ENCODE data around the gene ZNF487. TPM values are rescaled to one million over a fixed set of nuclear protein-coding genes. Genes with fewer than 3 reads are reported as not detected.

Gene ZNF487
- total and polyA plus RNA-seq, 2 experiments from 2014 or later = 2.9 to 4.6 TPM

DNA sequence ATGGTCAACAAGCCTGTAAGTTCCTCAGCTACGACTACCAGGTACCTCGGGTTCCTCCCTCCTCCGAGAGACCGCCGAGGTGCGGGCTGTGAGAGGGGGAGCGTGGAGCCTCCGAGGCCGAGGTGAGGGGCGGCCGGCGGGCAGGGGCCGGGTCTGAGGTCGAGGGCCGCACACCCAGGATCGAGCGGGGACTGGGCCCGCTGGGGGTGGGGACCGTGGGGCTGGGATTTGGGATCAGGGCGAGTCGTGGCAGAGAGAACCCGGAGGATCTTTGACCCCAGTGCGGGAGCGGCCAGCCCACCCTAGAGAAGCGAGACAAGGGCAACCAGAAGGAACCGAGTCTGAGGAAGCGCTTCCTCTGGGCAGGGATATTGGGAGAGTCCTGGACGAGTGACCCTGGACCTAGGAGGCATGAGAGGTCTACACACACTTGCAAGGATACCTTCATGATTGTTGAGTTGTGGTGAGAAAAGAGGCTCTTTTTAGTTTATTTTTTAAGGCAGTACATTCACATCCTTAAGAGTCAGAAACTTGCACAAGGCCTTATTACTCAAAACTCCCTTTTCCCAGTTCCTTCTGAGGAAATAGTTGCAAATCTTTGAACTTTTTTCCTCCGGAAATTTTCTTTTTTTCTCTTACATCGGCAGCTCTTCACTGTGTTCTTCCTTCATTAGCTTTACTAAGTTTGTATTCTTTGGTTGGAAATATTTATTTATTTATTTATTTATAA, 395 bp downstream of the ZNF487 start:
- Histone ChIP-seq H3F3A (replicated peaks; ENCODE audit: low read depth) (0 out of 2 replicates have a peak, but pooled peaks cover 4% of the 10 kb centered on the region), H3K4me2 (peak overlapping the region; percentile 99), H2AFZ (peak overlapping the region; percentile 97), H3K36me3 (ENCODE audit: insufficient read depth) (no peaks in the 10 kb centered on the region), H3K27ac (ENCODE audit: low read depth) (peak overlapping the region; percentile 95), H3K79me2 (replicated peaks; ENCODE audit: insufficient read depth) (no peaks in the 10 kb centered on the region), H3K4me1 (ENCODE audit: insufficient read depth) (peaks cover 3% of the 10 kb centered on the region; the same call in 1 of the 2 replicates), H4K20me1 (replicated peaks; ENCODE audit: insufficient read depth) (no peaks in the 10 kb centered on the region), H3K4me3 (peak overlapping the region; percentile 92), H3K9me2 (ENCODE audit: insufficient read depth) (no peaks in the 10 kb centered on the region), H3K27me3 (ENCODE audit: insufficient read depth) (peaks cover 3% of the 10 kb centered on the region; the same call in 1 of the 2 replicates)
- DNase-seq (ENCODE audit: low spot score) = no peak
- Mint-ChIP-seq H3K4me1 (peaks cover 2% of the 10 kb centered on the region; the same call in 1 of the 3 replicates), H3K9me3 (no peaks in the 10 kb centered on the region; the same call in 1 of the 3 replicates), H3K27me3 (ENCODE audit: insufficient read depth, low read depth, poor library complexity) (peaks cover 11% of the 10 kb centered on the region), H3K27ac (no peak overlapping the region; the same call in 1 of the 2 replicates), H3K4me3 (peak overlapping the region; percentile 95), H3K36me3 (ENCODE audit: low read depth) (peaks cover 7% of the 10 kb centered on the region; the same call in 2 of the 3 replicates)
- no peak for TF ChIP-seq ETS1 (IDR thresholded peaks at IDR 0.05)
- peak; percentile 90 for ATAC-seq

DNA sequence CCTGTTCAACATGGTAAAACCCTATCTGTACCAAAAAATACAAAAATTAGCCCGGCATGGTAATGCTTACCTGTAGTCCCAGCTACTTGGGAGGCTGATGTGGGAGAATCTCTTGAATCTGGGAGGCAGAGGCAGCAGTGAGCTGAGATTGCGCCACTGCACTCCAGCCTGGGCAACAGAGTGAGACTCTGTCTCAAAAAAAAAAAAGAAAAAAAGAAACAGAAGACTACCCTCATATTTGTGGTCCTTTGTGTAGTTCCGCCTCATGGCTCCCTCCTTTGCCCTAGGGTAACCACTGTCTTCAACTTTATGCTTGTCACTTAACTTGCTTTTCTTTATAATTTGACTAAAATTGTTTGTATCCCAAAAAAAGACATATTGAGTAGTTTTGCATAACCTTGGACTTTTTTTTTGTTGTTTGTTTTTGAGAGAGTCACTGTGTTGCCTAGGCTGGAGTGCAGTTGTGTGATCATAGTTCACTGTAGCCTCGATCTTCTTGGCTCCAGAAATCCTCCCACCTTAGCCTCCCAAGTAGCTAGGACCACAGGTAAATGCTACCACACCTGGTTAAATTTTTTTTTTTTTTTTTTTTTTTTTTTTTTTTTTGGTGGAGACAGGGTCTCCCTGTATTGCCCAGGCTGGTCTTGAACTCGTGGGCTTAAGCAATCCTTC, 3.7 kb downstream of the ZNF487 start:
- no peaks in the 10 kb centered on the region for H3K79me2 ChIP-seq (replicated peaks; ENCODE audit: insufficient read depth)
- H3K4me1 Mint-ChIP-seq = peaks cover 2% of the 10 kb centered on the region; the same call in 1 of the 3 replicates
- peaks cover 11% of the 10 kb centered on the region for H3K27me3 Mint-ChIP-seq (ENCODE audit: insufficient read depth, low read depth, poor library complexity)
- peaks cover 14% of the 10 kb centered on the region; the same call in 2 of the 3 replicates for H3K36me3 Mint-ChIP-seq (ENCODE audit: low read depth)
- H3K27ac Mint-ChIP-seq = no peak overlapping the region
- H3K27me3 ChIP-seq (ENCODE audit: insufficient read depth) = peaks cover 3% of the 10 kb centered on the region; the same call in 1 of the 2 replicates
- H3K9me2 ChIP-seq (ENCODE audit: insufficient read depth) = no peaks in the 10 kb centered on the region
- no peak overlapping the region for H3K4me2 ChIP-seq
- no peak overlapping the region for H3K27ac ChIP-seq (ENCODE audit: low read depth)
- peaks cover 11% of the 10 kb centered on the region for H3K9me3 Mint-ChIP-seq
- peaks cover 3% of the 10 kb centered on the region; the same call in 1 of the 2 replicates for H3K4me1 ChIP-seq (ENCODE audit: insufficient read depth)
- no peaks in the 10 kb centered on the region for H4K20me1 ChIP-seq (replicated peaks; ENCODE audit: insufficient read depth)
- no peak overlapping the region for H3K4me3 ChIP-seq
- no peak overlapping the region for H2AFZ ChIP-seq
- H3K36me3 ChIP-seq (ENCODE audit: insufficient read depth) = no peaks in the 10 kb centered on the region
- no peak for ATAC-seq
- H3F3A ChIP-seq (replicated peaks; ENCODE audit: low read depth) = 0 out of 2 replicates have a peak, but pooled peaks cover 4% of the 10 kb centered on the region
- no peak for DNase-seq (ENCODE audit: low spot score)
- no peak overlapping the region for H3K4me3 Mint-ChIP-seq
- TF ChIP-seq REST (IDR thresholded peaks at IDR 0.05; ENCODE audit: unreplicated experiment) (no peak), NANOG (IDR thresholded peaks at IDR 0.05; ENCODE audit: borderline replicate concordance) (no peak), CTCF (conservative IDR thresholded peaks at IDR 0.05; ENCODE audit: low read depth in 2 of 2) (no peak)
- TF ChIP-seq, protein P1, sequence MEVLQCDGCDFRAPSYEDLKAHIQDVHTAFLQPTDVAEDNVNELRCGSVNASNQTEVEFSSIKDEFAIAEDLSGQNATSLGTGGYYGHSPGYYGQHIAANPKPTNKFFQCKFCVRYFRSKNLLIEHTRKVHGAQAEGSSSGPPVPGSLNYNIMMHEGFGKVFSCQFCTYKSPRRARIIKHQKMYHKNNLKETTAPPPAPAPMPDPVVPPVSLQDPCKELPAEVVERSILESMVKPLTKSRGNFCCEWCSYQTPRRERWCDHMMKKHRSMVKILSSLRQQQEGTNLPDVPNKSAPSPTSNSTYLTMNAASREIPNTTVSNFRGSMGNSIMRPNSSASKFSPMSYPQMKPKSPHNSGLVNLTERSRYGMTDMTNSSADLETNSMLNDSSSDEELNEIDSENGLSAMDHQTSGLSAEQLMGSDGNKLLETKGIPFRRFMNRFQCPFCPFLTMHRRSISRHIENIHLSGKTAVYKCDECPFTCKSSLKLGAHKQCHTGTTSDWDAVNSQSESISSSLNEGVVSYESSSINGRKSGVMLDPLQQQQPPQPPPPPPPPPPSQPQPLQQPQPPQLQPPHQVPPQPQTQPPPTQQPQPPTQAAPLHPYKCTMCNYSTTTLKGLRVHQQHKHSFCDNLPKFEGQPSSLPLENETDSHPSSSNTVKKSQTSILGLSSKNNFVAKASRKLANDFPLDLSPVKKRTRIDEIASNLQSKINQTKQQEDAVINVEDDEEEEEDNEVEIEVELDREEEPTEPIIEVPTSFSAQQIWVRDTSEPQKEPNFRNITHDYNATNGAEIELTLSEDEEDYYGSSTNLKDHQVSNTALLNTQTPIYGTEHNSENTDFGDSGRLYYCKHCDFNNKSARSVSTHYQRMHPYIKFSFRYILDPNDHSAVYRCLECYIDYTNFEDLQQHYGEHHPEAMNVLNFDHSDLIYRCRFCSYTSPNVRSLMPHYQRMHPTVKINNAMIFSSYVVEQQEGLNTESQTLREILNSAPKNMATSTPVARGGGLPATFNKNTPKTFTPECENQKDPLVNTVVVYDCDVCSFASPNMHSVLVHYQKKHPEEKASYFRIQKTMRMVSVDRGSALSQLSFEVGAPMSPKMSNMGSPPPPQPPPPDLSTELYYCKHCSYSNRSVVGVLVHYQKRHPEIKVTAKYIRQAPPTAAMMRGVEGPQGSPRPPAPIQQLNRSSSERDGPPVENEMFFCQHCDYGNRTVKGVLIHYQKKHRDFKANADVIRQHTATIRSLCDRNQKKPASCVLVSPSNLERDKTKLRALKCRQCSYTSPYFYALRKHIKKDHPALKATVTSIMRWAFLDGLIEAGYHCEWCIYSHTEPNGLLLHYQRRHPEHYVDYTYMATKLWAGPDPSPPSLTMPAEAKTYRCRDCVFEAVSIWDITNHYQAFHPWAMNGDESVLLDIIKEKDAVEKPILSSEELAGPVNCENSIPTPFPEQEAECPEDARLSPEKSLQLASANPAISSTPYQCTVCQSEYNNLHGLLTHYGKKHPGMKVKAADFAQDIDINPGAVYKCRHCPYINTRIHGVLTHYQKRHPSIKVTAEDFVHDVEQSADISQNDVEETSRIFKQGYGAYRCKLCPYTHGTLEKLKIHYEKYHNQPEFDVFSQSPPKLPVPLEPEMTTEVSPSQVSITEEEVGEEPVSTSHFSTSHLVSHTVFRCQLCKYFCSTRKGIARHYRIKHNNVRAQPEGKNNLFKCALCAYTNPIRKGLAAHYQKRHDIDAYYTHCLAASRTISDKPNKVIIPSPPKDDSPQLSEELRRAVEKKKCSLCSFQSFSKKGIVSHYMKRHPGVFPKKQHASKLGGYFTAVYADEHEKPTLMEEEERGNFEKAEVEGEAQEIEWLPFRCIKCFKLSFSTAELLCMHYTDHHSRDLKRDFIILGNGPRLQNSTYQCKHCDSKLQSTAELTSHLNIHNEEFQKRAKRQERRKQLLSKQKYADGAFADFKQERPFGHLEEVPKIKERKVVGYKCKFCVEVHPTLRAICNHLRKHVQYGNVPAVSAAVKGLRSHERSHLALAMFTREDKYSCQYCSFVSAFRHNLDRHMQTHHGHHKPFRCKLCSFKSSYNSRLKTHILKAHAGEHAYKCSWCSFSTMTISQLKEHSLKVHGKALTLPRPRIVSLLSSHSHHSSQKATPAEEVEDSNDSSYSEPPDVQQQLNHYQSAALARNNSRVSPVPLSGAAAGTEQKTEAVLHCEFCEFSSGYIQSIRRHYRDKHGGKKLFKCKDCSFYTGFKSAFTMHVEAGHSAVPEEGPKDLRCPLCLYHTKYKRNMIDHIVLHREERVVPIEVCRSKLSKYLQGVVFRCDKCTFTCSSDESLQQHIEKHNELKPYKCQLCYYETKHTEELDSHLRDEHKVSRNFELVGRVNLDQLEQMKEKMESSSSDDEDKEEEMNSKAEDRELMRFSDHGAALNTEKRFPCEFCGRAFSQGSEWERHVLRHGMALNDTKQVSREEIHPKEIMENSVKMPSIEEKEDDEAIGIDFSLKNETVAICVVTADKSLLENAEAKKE (CRISPR knock-in tag; IDR thresholded peaks at IDR 0.05) = no peak

All from GM23338 (cell line).